ENCODE data around the gene NAA11.

Gene NAA11

GRCh38 chr4:79334783-79335182 lies 8.9 kb upstream of the NAA11 start:
- DNase-seq (ENCODE audit: low spot score): no peak
- no peak for TF ChIP-seq CTCF (IDR thresholded peaks at IDR 0.05; ENCODE audit: extremely low read depth, missing control alignments)

GRCh38 chr4:79334341-79334740 lies 8.5 kb upstream of the NAA11 start:
- DNase-seq (ENCODE audit: low spot score): no peak
- no peak for TF ChIP-seq CTCF (IDR thresholded peaks at IDR 0.05; ENCODE audit: extremely low read depth, missing control alignments)

- no peak for TF ChIP-seq CTCF (IDR thresholded peaks at IDR 0.05; ENCODE audit: extremely low read depth, missing control alignments)
- no peak for DNase-seq (ENCODE audit: low spot score)
Observed at GRCh38 chr4:79331126-79331876, 5.4 kb upstream of the NAA11 start.

GRCh38 chr4:79330720-79331119 lies 4.9 kb upstream of the NAA11 start:
- DNase-seq (ENCODE audit: low spot score): no peak
- TF ChIP-seq CTCF (IDR thresholded peaks at IDR 0.05; ENCODE audit: extremely low read depth, missing control alignments): no peak

- TF ChIP-seq CTCF (IDR thresholded peaks at IDR 0.05; ENCODE audit: extremely low read depth, missing control alignments): no peak
Observed at GRCh38 chr4:79325436-79325835, 425 bp downstream of the NAA11 start.

GRCh38 chr4:79319975-79320374 lies 5.9 kb downstream of the NAA11 start:
- no peak for TF ChIP-seq CTCF (IDR thresholded peaks at IDR 0.05; ENCODE audit: extremely low read depth, missing control alignments)
- DNase-seq (ENCODE audit: low spot score): no peak

More at GRCh38 chr4:79325436-79325835, 425 bp downstream of the NAA11 start:
- DNase-seq (ENCODE audit: low spot score): no peak

GRCh38 chr4:79317711-79318110 lies 8.2 kb downstream of the NAA11 start:
- DNase-seq (ENCODE audit: low spot score): no peak
- no peak for TF ChIP-seq CTCF (IDR thresholded peaks at IDR 0.05; ENCODE audit: extremely low read depth, missing control alignments)
